CD4-positive, alpha-beta T cell treated with Interferon gamma for 1 hour (primary cell): ENCODE data around the gene SMCR8.
A peak's percentile ranks its signal among the peaks of the same experiment; 100 is the strongest.
"Not testable (repeated sequence)": the region's sequence is repeated elsewhere in the genome, so short reads cannot be mapped to it uniquely, and the experiment has no call there.

Experiments
- DNase-seq: peaks from one replicate; pipeline ENCODE4 v3.0.0-alpha.2; 2020

SMCR8 gene

GRCh38 chr17:18314731-18315561 is at the start of gene SMCR8, which contains the start of gene TOP3A:
TSS of gene SMCR8 (plus strand) at chr17:18315293. CDS start at chr17:18315790, 497 bp downstream.
TSS of gene TOP3A (minus strand) at chr17:18314994. CDS start at chr17:18314778, 216 bp downstream.
- peak; percentile 98 for DNase-seq

- DNase-seq = no peak
Measured at GRCh38 chr17:18267366-18267765, 47.7 kb upstream of the SMCR8 start.

GRCh38 chr17:18267927-18268711 is 47.0 kb upstream of the SMCR8 start:
- no peak for DNase-seq

GRCh38 chr17:18270046-18270931 is 44.8 kb upstream of the SMCR8 start:
- no peak for DNase-seq

GRCh38 chr17:18277076-18277475 is 38.0 kb upstream of the SMCR8 start:
- DNase-seq = no peak

- no peak for DNase-seq
Measured at GRCh38 chr17:18278867-18279266, 36.2 kb upstream of the SMCR8 start.

- DNase-seq = no peak
Measured at GRCh38 chr17:18280249-18280648, 34.8 kb upstream of the SMCR8 start.

GRCh38 chr17:18280766-18281371 is 34.2 kb upstream of the SMCR8 start:
- DNase-seq = no peak

- no peak for DNase-seq
Measured at GRCh38 chr17:18281788-18282187, 33.3 kb upstream of the SMCR8 start.

- no peak for DNase-seq
Measured at GRCh38 chr17:18285296-18285695, 29.8 kb upstream of the SMCR8 start.

GRCh38 chr17:18291718-18292540 is 23.2 kb upstream of the SMCR8 start:
- DNase-seq = no peak

GRCh38 chr17:18298061-18298460 is 17.0 kb upstream of the SMCR8 start:
- DNase-seq = not testable (repeated sequence)

GRCh38 chr17:18300725-18301480 is 14.2 kb upstream of the SMCR8 start:
- DNase-seq = no peak

GRCh38 chr17:18303206-18303605 is 11.9 kb upstream of the SMCR8 start:
- not testable (repeated sequence) for DNase-seq

GRCh38 chr17:18309202-18309601 is 5.9 kb upstream of the SMCR8 start:
- DNase-seq = no peak

GRCh38 chr17:18314059-18314730 is 898 bp upstream of the SMCR8 start:
- no peak for DNase-seq

GRCh38 chr17:18315562-18315922 is 449 bp downstream of the SMCR8 start:
- peak; percentile 52 for DNase-seq

GRCh38 chr17:18315961-18316360 is 868 bp downstream of the SMCR8 start:
- DNase-seq = no peak

GRCh38 chr17:18318117-18318516 is 3.0 kb downstream of the SMCR8 start:
- DNase-seq = no peak

- no peak for DNase-seq
Measured at GRCh38 chr17:18318771-18319450, 3.8 kb downstream of the SMCR8 start.
